ENCODE measurements around the gene GTPBP1.

DNA sequence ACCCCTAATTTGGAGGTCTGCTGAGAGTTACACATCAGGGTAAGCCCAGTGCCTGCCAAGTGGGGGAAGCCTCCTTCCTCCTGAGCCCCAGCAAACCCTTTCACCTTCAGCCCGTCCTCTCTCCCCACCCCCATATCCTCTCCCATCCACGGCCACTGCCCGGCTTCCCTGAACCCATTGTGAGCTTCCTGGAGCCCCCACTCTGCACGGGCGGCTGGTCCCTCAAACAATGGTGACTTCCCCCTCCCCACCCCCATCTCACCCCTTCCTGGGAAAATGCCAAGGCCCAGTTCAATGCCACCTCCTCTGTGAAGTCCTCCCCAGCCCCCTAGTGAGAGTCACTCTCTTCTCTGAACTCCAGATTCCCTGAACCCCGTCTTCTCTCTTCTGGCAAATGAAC is 70.3 kb downstream of the GTPBP1 start:
- TF ChIP-seq, protein P1, sequence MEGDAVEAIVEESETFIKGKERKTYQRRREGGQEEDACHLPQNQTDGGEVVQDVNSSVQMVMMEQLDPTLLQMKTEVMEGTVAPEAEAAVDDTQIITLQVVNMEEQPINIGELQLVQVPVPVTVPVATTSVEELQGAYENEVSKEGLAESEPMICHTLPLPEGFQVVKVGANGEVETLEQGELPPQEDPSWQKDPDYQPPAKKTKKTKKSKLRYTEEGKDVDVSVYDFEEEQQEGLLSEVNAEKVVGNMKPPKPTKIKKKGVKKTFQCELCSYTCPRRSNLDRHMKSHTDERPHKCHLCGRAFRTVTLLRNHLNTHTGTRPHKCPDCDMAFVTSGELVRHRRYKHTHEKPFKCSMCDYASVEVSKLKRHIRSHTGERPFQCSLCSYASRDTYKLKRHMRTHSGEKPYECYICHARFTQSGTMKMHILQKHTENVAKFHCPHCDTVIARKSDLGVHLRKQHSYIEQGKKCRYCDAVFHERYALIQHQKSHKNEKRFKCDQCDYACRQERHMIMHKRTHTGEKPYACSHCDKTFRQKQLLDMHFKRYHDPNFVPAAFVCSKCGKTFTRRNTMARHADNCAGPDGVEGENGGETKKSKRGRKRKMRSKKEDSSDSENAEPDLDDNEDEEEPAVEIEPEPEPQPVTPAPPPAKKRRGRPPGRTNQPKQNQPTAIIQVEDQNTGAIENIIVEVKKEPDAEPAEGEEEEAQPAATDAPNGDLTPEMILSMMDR (IDR thresholded peaks at IDR 0.05), result no peak
- no peak for TF ChIP-seq EP300 (IDR thresholded peaks at IDR 0.05)
